ENCODE measurements around the gene ERFE. TPM values are rescaled to one million over a fixed set of nuclear protein-coding genes. Genes with fewer than 3 reads are reported as not detected.
A peak's percentile ranks its signal among the peaks of the same experiment; 100 is the strongest.

Gene ERFE
- total and polyA plus RNA-seq, 9 of the 15 experiments (the other 6 are each of a cell fraction or from before 2014, with no cell fraction given) = 0.55 to 8.2 (median 3.7) TPM

DNA sequence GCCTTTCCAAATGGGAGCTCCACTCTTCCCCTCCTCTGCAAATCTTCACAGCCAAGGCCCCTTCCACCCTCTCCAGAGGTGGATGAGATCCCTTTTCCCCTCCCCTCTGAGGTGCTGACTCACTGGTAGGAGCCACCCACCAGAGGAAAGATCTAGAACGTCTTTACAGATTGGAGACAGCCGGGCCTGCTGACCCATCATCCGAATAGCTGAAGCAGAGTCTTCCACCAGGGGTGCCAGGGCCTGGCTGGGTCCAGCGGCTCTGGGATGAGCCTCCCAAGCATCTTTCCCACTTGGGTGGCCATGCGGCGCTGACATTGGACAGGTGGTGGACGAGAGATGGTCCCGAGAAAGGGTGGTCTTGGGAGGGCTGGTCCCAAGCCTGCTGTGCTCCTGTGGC, 9.0 kb downstream of the ERFE start:
- WGBS (ENCODE audit: insufficient coverage, low coverage, missing lambda C conversion rate) = 58% methylated on average over 8 of the region's 8 CpGs
- POLR2A ChIA-PET = interaction anchor here (0.6 to 1.2 kb wide), 5 partner anchors 9 to 716 kb away, joined by 3 to 5 read pairs (median 3); partner anchors contain the start of gene ERFE
- Histone ChIP-seq H3K4me2 (ENCODE audit: insufficient read depth, low read length) (peak overlapping the region; percentile 32; the same call in 1 of the 2 replicates), H3K36me3 (ENCODE audit: control insufficient read depth, insufficient read depth, low read length) (peaks cover 32% of the 10 kb centered on the region), H3K4me1 (replicated peaks in 1 of 2; ENCODE audit: control insufficient read depth in 2 of 2, insufficient read depth in 2 of 2, low read length in 2 of 2) (peaks cover 33 to 37% of the 10 kb centered on the region in 2 experiments), H3K9ac (ENCODE audit: insufficient read depth in 1 of 2, low read depth in 2 of 2, low read length in 2 of 2) (peak overlapping the region in 1 of 2 experiments; percentile 44; a peak in 2 of 4 replicates), H3K27ac (ENCODE audit: extremely low read depth, low read depth, low read length) (peak overlapping the region; percentile 38; the same call in 1 of the 3 replicates), H3K79me2 (ENCODE audit: control insufficient read depth, insufficient read depth, low read length) (no peaks in the 10 kb centered on the region), H4K20me1 (replicated peaks; ENCODE audit: control insufficient read depth, insufficient read depth, low read length) (no peaks in the 10 kb centered on the region), H3K9me1 (ENCODE audit: control insufficient read depth, insufficient read depth, low read length) (peaks cover 4% of the 10 kb centered on the region), H3K4me3 (no peak overlapping the region), H2AFZ (ENCODE audit: low read depth, low read length) (no peak overlapping the region), H3K27me3 (ENCODE audit: control insufficient read depth in 2 of 2, insufficient read depth in 2 of 2, low read length in 2 of 2) (no peaks in the 10 kb centered on the region), H3K9me3 (replicated peaks; ENCODE audit: control insufficient read depth, insufficient read depth, low read depth, low read length) (no peaks in the 10 kb centered on the region)
- in situ Hi-C loops (cut with MboI) = no loop called here
- FAIRE-seq = no peak
- peak; percentile 27 to 66 (median 36) for DNase-seq (ENCODE audit: extremely low read depth in 1 of 4, low spot score in 3 of 4)
- intact Hi-C loops (cut with micrococcal nuclease) = loop anchor here (5.0 kb wide), 1 partner anchor 70 kb away; no protein-coding TSS in a partner anchor
- peak; percentile 83 for ATAC-seq
- no TSS peak for BruUV-seq (replicated peaks)
- CTCF ChIA-PET (ENCODE audit: low intra/inter-chr PET ratio) = no interaction called here
- TF ChIP-seq RCOR1 (IDR thresholded peaks at IDR 0.05; ENCODE audit: borderline replicate concordance in 1 of 2, low read depth in 2 of 2, low read length in 2 of 2) = peak in 1 of 2 experiments; percentile 25; a peak in 1 of 4 replicates
- no peak for TF ChIP-seq ZNF75A (CRISPR knock-in tag; IDR thresholded peaks at IDR 0.05)
- no peak for TF ChIP-seq TOE1 (IDR thresholded peaks at IDR 0.05; ENCODE audit: borderline replicate concordance)
- no peak for TF ChIP-seq TOE1 (CRISPR knock-in tag; IDR thresholded peaks at IDR 0.05; ENCODE audit: borderline replicate concordance, low read depth)
- TF ChIP-seq SMAD4 (CRISPR knock-in tag; conservative IDR thresholded peaks at IDR 0.05) = 0 out of 2 replicates have a peak, but pooled peaks have one; percentile 21
- no peak for TF ChIP-seq SAFB (IDR thresholded peaks at IDR 0.05; ENCODE audit: borderline replicate concordance, low read depth, low read length)
- TF ChIP-seq, protein P1, sequence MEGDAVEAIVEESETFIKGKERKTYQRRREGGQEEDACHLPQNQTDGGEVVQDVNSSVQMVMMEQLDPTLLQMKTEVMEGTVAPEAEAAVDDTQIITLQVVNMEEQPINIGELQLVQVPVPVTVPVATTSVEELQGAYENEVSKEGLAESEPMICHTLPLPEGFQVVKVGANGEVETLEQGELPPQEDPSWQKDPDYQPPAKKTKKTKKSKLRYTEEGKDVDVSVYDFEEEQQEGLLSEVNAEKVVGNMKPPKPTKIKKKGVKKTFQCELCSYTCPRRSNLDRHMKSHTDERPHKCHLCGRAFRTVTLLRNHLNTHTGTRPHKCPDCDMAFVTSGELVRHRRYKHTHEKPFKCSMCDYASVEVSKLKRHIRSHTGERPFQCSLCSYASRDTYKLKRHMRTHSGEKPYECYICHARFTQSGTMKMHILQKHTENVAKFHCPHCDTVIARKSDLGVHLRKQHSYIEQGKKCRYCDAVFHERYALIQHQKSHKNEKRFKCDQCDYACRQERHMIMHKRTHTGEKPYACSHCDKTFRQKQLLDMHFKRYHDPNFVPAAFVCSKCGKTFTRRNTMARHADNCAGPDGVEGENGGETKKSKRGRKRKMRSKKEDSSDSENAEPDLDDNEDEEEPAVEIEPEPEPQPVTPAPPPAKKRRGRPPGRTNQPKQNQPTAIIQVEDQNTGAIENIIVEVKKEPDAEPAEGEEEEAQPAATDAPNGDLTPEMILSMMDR (IDR thresholded peaks at IDR 0.05 in 2 of 3, conservative IDR thresholded peaks at IDR 0.05 in 1 of 3; ENCODE audit: insufficient read depth in 2 of 3, low read depth in 1 of 3, low read length in 3 of 3) = no peak
- TF ChIP-seq NFXL1 (CRISPR knock-in tag; IDR thresholded peaks at IDR 0.05) = 0 out of 2 replicates have a peak, but pooled peaks have one; percentile 36
- no peak for TF ChIP-seq RBM15 (IDR thresholded peaks at IDR 0.05; ENCODE audit: insufficient read depth, low read length)
- TF ChIP-seq, protein P2, sequence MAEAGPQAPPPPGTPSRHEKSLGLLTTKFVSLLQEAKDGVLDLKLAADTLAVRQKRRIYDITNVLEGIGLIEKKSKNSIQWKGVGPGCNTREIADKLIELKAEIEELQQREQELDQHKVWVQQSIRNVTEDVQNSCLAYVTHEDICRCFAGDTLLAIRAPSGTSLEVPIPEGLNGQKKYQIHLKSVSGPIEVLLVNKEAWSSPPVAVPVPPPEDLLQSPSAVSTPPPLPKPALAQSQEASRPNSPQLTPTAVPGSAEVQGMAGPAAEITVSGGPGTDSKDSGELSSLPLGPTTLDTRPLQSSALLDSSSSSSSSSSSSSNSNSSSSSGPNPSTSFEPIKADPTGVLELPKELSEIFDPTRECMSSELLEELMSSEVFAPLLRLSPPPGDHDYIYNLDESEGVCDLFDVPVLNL (CRISPR knock-in tag; IDR thresholded peaks at IDR 0.05; ENCODE audit: low read depth) = no peak
- no peak for TF ChIP-seq HNRNPK (IDR thresholded peaks at IDR 0.05; ENCODE audit: low read depth, low read length, poor library complexity, severe bottlenecking)
- no peak for TF ChIP-seq CBFB (CRISPR knock-in tag; IDR thresholded peaks at IDR 0.05)
- TF ChIP-seq CSDE1 (IDR thresholded peaks at IDR 0.05) = no peak
- no peak for TF ChIP-seq MECOM (CRISPR knock-in tag; IDR thresholded peaks at IDR 0.05)
- TF ChIP-seq, protein P3, sequence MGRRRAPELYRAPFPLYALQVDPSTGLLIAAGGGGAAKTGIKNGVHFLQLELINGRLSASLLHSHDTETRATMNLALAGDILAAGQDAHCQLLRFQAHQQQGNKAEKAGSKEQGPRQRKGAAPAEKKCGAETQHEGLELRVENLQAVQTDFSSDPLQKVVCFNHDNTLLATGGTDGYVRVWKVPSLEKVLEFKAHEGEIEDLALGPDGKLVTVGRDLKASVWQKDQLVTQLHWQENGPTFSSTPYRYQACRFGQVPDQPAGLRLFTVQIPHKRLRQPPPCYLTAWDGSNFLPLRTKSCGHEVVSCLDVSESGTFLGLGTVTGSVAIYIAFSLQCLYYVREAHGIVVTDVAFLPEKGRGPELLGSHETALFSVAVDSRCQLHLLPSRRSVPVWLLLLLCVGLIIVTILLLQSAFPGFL (CRISPR knock-in tag; IDR thresholded peaks at IDR 0.05) = no peak
- TF ChIP-seq POLR2G (IDR thresholded peaks at IDR 0.05; ENCODE audit: low read depth, low read length) = peak; percentile 61
- no peak for TF ChIP-seq RNF2 (IDR thresholded peaks at IDR 0.05)
- TF ChIP-seq TARDBP (IDR thresholded peaks at IDR 0.05) = no peak
- TF ChIP-seq C11orf30 (IDR thresholded peaks at IDR 0.05; ENCODE audit: low read depth) = peak; percentile 88
- no peak for TF ChIP-seq ZNF263 (CRISPR knock-in tag; IDR thresholded peaks at IDR 0.05; ENCODE audit: borderline replicate concordance)
- no peak for TF ChIP-seq GATA2 (CRISPR knock-in tag; IDR thresholded peaks at IDR 0.05)

Data from K562 (cell line).